Neural cell (in vitro differentiated cells): ENCODE measurements around the gene RBM43. TPM values are rescaled to one million over a fixed set of nuclear protein-coding genes. Genes with fewer than 3 reads are reported as not detected.

Experiments
- H2AFZ ChIP-seq: fragments of 200-600, 300-800 bp; sonication (generic), shearing (Covaris generic); 2 replicates; pipeline ENCODE4 v1.6.0; 2014; ENCODE audit warnings: low read depth, mild to moderate bottlenecking, antibody characterized with exemption, low read length, moderate library complexity
- H3F3A ChIP-seq: fragments of 200-600 bp; shearing (Covaris generic); 2 replicates; pipeline ENCODE4 v1.6.1; 2016; ENCODE audit warnings: mild to moderate bottlenecking, moderate library complexity, mixed read lengths, antibody characterized with exemption, low read length; ENCODE audit not compliant: insufficient read depth, poor library complexity, severe bottlenecking
- H3K27ac ChIP-seq: fragments of 200-600, 300-800 bp; sonication (generic), shearing (Covaris generic); 2 replicates; pipeline ENCODE4 v1.5.1; 2014; ENCODE audit warnings: mild to moderate bottlenecking, low read length, moderate library complexity
- H3K27me3 ChIP-seq: fragments of 300-800, 200-600 bp; sonication (generic), shearing (Covaris generic); 2 replicates; pipeline ENCODE4 v1.6.0; 2014; ENCODE audit warnings: mild to moderate bottlenecking, low read depth, low read length, moderate library complexity; ENCODE audit not compliant: insufficient read depth
- H3K36me3 ChIP-seq: fragments of 300-800, 200-600 bp; sonication (generic), shearing (Covaris generic); 2 replicates; pipeline ENCODE4 v1.5.1; 2014; ENCODE audit warnings: mild to moderate bottlenecking, antibody characterized with exemption, low read length, moderate library complexity; ENCODE audit not compliant: insufficient read depth
- H3K4me2 ChIP-seq: fragments of 300-800, 200-600 bp; sonication (generic), shearing (Covaris generic); 2 replicates; pipeline ENCODE4 v1.6.0; 2014; ENCODE audit warnings: mild to moderate bottlenecking, low read length
- H3K4me3 ChIP-seq: fragments of 300-800, 200-600 bp; sonication (generic), shearing (Covaris generic); 2 replicates; pipeline ENCODE4 v1.5.1; 2014; ENCODE audit warnings: mild to moderate bottlenecking, low read length, moderate library complexity
- H3K79me2 ChIP-seq: fragments of 200-600 bp; shearing (Covaris generic); replicated peaks from 2 replicates; pipeline ENCODE4 v1.6.0; 2014; ENCODE audit warnings: mild to moderate bottlenecking, low read length, moderate library complexity; ENCODE audit not compliant: insufficient read depth
- H3K9ac ChIP-seq: fragments of 300-800, 200-600 bp; sonication (generic), shearing (Covaris generic); 2 replicates; pipeline ENCODE4 v1.6.1; 2016; ENCODE audit warnings: mild to moderate bottlenecking, low read length, mixed read lengths
- H3K9me2 ChIP-seq: fragments of 200-600 bp; shearing (Covaris generic); 2 replicates; pipeline ENCODE4 v1.6.1; 2016; ENCODE audit warnings: mild to moderate bottlenecking, low read length, mixed read lengths; ENCODE audit not compliant: insufficient read depth
- H3K9me3 ChIP-seq: fragments of 200-600, 300-800 bp; sonication (generic), shearing (Covaris generic); 2 replicates; pipeline ENCODE4 v1.6.1; 2016; ENCODE audit warnings: mild to moderate bottlenecking, mixed run types, low read length, moderate library complexity, mixed read lengths
- H4K20me1 ChIP-seq: fragments of 200-600 bp; shearing (Covaris generic); 2 replicates; pipeline ENCODE4 v1.6.1; 2016; ENCODE audit warnings: mild to moderate bottlenecking, mixed run types; ENCODE audit not compliant: insufficient read depth
- EP300 ChIP-seq: fragments of 450-650 bp; conservative IDR thresholded peaks from 2 replicates; pipeline ENCODE4 v1.6.1; 2014; ENCODE audit warnings: antibody characterized with exemption, mild to moderate bottlenecking, moderate library complexity; ENCODE audit not compliant: poor library complexity, severe bottlenecking
- EZH2 ChIP-seq: fragments of 200-600, 300-800 bp; shearing (Covaris generic), sonication (generic); IDR thresholded peaks from 2 replicates; pipeline ENCODE4 v1.6.1; 2014; ENCODE audit warnings: antibody characterized with exemption, low read length, borderline replicate concordance, mild to moderate bottlenecking; ENCODE audit not compliant: insufficient read depth, poor library complexity, severe bottlenecking
- MXI1 ChIP-seq: fragments of 450-650 bp; conservative IDR thresholded peaks from 2 replicates; pipeline ENCODE4 v1.6.1; 2014; ENCODE audit warnings: antibody characterized with exemption, mild to moderate bottlenecking; ENCODE audit not compliant: poor library complexity, severe bottlenecking
- POLR2AphosphoS5 ChIP-seq: IDR thresholded peaks from 2 replicates; pipeline ENCODE4 v1.6.1; 2012
- RAD21 ChIP-seq: fragments of 450-650 bp; conservative IDR thresholded peaks from 2 replicates; pipeline ENCODE4 v1.6.1; 2014; ENCODE audit warnings: antibody characterized with exemption, mild to moderate bottlenecking, moderate library complexity
- SMC3 ChIP-seq: fragments of 450-650 bp; conservative IDR thresholded peaks from 2 replicates; pipeline ENCODE4 v1.6.1; 2014; ENCODE audit warnings: antibody characterized with exemption, mild to moderate bottlenecking, moderate library complexity; ENCODE audit not compliant: poor library complexity
- TAF1 ChIP-seq: IDR thresholded peaks from 2 replicates; pipeline ENCODE4 v1.6.1; 2012; ENCODE audit warnings: low read depth
- polyA plus RNA-seq: library from polyadenylated mRNA; depleted of rRNA; stranded (reverse); fragments of >200 nt; gene quantifications from 2 replicates; pipeline ENCODE4 v1.2.3, GENCODE V29; 2014
- TF ChIP-seq, protein P1 (sequence below): fragments of 450-650 bp; IDR thresholded peaks from 2 replicates; pipeline ENCODE4 v1.5.1; 2014; ENCODE audit warnings: antibody characterized with exemption, mild to moderate bottlenecking, moderate library complexity; ENCODE audit not compliant: poor library complexity, severe bottlenecking
- TF ChIP-seq, protein P2 (sequence below): IDR thresholded peaks from 2 replicates; pipeline ENCODE4 v1.6.1; 2012; ENCODE audit warnings: borderline replicate concordance

RBM43 gene
- polyA plus RNA-seq, 1 donor from 2014 or later, result not detected

DNA sequence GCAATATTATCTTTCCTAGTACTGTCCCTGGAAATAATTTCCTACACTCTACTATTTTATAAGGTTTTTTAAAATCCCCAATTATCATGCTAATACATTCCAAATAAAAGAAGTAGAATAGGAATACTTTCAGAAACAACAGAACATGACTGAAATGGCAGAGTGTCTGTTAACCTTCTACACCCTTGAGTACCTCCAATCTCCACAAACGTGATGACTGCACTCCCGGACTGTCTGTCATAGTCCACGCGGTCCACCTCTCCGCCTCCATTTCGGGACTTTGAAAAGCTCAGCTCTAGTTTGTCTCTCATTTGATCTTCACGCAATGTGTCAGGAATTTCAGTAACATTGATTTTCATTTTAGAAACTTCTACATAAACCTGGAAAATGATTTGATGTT lies 13.6 kb upstream of the RBM43 start:
- H3K4me2 ChIP-seq, result no peak overlapping the region
- TF ChIP-seq TAF1 (no peak), MXI1 (no peak), SMC3 (no peak)
- H3K79me2 ChIP-seq, result no peaks in the 10 kb centered on the region

DNA sequence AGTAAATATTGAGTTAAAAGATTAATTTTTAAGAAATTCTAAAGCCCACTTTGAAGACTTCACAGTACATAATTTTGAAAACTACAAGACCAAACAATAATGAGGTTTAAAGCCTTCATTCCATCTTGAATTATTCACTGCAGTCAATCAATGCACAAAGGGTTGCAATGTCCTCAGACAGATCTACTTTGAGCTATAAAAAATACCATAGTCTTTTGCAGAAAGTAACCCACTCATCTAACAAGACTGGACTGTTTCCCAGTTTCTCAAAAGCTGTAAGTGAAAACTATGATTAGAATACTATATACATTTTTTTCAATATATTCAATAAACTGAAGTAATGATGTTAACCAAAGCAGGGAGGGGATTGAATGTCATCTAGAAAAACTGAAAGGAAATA lies 10.2 kb upstream of the RBM43 start:
- H3K9me3 ChIP-seq, result peaks cover 4% of the 10 kb centered on the region
- H3K9me2 ChIP-seq, result no peaks in the 10 kb centered on the region
- no peaks in the 10 kb centered on the region for H3F3A ChIP-seq
- no peaks in the 10 kb centered on the region for H3K36me3 ChIP-seq
- H3K4me2 ChIP-seq, result no peak overlapping the region
- TF ChIP-seq, protein P1, sequence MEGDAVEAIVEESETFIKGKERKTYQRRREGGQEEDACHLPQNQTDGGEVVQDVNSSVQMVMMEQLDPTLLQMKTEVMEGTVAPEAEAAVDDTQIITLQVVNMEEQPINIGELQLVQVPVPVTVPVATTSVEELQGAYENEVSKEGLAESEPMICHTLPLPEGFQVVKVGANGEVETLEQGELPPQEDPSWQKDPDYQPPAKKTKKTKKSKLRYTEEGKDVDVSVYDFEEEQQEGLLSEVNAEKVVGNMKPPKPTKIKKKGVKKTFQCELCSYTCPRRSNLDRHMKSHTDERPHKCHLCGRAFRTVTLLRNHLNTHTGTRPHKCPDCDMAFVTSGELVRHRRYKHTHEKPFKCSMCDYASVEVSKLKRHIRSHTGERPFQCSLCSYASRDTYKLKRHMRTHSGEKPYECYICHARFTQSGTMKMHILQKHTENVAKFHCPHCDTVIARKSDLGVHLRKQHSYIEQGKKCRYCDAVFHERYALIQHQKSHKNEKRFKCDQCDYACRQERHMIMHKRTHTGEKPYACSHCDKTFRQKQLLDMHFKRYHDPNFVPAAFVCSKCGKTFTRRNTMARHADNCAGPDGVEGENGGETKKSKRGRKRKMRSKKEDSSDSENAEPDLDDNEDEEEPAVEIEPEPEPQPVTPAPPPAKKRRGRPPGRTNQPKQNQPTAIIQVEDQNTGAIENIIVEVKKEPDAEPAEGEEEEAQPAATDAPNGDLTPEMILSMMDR, result no peak
- TF ChIP-seq, protein P2, sequence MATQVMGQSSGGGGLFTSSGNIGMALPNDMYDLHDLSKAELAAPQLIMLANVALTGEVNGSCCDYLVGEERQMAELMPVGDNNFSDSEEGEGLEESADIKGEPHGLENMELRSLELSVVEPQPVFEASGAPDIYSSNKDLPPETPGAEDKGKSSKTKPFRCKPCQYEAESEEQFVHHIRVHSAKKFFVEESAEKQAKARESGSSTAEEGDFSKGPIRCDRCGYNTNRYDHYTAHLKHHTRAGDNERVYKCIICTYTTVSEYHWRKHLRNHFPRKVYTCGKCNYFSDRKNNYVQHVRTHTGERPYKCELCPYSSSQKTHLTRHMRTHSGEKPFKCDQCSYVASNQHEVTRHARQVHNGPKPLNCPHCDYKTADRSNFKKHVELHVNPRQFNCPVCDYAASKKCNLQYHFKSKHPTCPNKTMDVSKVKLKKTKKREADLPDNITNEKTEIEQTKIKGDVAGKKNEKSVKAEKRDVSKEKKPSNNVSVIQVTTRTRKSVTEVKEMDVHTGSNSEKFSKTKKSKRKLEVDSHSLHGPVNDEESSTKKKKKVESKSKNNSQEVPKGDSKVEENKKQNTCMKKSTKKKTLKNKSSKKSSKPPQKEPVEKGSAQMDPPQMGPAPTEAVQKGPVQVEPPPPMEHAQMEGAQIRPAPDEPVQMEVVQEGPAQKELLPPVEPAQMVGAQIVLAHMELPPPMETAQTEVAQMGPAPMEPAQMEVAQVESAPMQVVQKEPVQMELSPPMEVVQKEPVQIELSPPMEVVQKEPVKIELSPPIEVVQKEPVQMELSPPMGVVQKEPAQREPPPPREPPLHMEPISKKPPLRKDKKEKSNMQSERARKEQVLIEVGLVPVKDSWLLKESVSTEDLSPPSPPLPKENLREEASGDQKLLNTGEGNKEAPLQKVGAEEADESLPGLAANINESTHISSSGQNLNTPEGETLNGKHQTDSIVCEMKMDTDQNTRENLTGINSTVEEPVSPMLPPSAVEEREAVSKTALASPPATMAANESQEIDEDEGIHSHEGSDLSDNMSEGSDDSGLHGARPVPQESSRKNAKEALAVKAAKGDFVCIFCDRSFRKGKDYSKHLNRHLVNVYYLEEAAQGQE, result no peak
- TF ChIP-seq TAF1 (no peak), SMC3 (no peak), MXI1 (no peak), RAD21 (no peak), EP300 (no peak), EZH2 (no peak), POLR2AphosphoS5 (no peak)
- H3K9ac ChIP-seq, result no peak overlapping the region
- no peak overlapping the region for H3K4me3 ChIP-seq
- H3K27ac ChIP-seq, result no peak overlapping the region
- no peaks in the 10 kb centered on the region for H3K27me3 ChIP-seq
- no peaks in the 10 kb centered on the region for H4K20me1 ChIP-seq
- H2AFZ ChIP-seq, result no peak overlapping the region
- H3K79me2 ChIP-seq, result no peaks in the 10 kb centered on the region

More for the DNA sequence above, 13.6 kb upstream of the RBM43 start:
- Histone ChIP-seq H4K20me1 (no peaks in the 10 kb centered on the region), H3K9me2 (no peaks in the 10 kb centered on the region), H3K27ac (no peak overlapping the region), H3K27me3 (no peaks in the 10 kb centered on the region), H3K4me3 (no peak overlapping the region), H2AFZ (no peak overlapping the region), H3K9ac (no peak overlapping the region), H3F3A (no peaks in the 10 kb centered on the region), H3K9me3 (no peaks in the 10 kb centered on the region), H3K36me3 (no peaks in the 10 kb centered on the region)
